ENCODE results near the gene GPR160. TPM values are rescaled to one million over a fixed set of nuclear protein-coding genes. Genes with fewer than 3 reads are reported as not detected.

Gene GPR160
- total and polyA plus RNA-seq, 2 experiments from 2014 or later = 39.4 to 55.7 TPM

DNA sequence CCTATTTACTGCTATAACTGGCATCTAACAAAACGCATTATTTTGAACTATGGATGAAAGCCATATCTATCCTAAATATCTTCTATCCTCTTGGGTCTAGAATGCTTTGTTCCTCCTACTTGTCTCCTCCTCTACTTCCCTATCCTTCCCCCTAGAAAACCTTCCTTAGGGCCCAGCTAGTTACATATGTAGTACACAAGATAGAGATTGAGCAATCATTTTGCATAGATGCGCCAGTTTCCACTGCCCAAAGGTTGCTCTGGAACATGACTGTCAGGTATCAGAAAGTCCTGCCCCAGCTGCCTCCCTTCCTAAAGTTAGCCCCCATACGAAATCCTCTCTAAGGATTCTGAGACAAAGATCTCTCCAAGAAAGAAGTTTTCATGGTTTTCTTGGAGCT, 55.1 kb downstream of the GPR160 start (continued):
- TF ChIP-seq ZNF462 (CRISPR knock-in tag; IDR thresholded peaks at IDR 0.05) (no peak), JUNB (IDR thresholded peaks at IDR 0.05; ENCODE audit: unreplicated experiment) (no peak), EZH2phosphoT487 (IDR thresholded peaks at IDR 0.05; ENCODE audit: unreplicated experiment) (no peak), ZNF331 (CRISPR knock-in tag; IDR thresholded peaks at IDR 0.05; ENCODE audit: low read depth) (no peak), NANOG (IDR thresholded peaks at IDR 0.05; ENCODE audit: borderline replicate concordance) (no peak), ZNF114 (CRISPR knock-in tag; IDR thresholded peaks at IDR 0.05) (no peak)
- TF ChIP-seq, protein P1, sequence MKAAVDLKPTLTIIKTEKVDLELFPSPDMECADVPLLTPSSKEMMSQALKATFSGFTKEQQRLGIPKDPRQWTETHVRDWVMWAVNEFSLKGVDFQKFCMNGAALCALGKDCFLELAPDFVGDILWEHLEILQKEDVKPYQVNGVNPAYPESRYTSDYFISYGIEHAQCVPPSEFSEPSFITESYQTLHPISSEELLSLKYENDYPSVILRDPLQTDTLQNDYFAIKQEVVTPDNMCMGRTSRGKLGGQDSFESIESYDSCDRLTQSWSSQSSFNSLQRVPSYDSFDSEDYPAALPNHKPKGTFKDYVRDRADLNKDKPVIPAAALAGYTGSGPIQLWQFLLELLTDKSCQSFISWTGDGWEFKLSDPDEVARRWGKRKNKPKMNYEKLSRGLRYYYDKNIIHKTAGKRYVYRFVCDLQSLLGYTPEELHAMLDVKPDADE (IDR thresholded peaks at IDR 0.05) = no peak

GRCh38 chr3:170095771-170096170, 58.0 kb downstream of the GPR160 start:
- no peak for ATAC-seq
- Mint-ChIP-seq H3K27me3 (ENCODE audit: insufficient read depth, low read depth, poor library complexity) (peaks cover 4% of the 10 kb centered on the region), H3K4me1 (no peaks in the 10 kb centered on the region), H3K27ac (no peak overlapping the region), H3K4me3 (no peak overlapping the region), H3K36me3 (ENCODE audit: low read depth) (peaks cover 17% of the 10 kb centered on the region), H3K9me3 (no peaks in the 10 kb centered on the region; the same call in 2 of the 3 replicates)
- TF ChIP-seq, protein P2, sequence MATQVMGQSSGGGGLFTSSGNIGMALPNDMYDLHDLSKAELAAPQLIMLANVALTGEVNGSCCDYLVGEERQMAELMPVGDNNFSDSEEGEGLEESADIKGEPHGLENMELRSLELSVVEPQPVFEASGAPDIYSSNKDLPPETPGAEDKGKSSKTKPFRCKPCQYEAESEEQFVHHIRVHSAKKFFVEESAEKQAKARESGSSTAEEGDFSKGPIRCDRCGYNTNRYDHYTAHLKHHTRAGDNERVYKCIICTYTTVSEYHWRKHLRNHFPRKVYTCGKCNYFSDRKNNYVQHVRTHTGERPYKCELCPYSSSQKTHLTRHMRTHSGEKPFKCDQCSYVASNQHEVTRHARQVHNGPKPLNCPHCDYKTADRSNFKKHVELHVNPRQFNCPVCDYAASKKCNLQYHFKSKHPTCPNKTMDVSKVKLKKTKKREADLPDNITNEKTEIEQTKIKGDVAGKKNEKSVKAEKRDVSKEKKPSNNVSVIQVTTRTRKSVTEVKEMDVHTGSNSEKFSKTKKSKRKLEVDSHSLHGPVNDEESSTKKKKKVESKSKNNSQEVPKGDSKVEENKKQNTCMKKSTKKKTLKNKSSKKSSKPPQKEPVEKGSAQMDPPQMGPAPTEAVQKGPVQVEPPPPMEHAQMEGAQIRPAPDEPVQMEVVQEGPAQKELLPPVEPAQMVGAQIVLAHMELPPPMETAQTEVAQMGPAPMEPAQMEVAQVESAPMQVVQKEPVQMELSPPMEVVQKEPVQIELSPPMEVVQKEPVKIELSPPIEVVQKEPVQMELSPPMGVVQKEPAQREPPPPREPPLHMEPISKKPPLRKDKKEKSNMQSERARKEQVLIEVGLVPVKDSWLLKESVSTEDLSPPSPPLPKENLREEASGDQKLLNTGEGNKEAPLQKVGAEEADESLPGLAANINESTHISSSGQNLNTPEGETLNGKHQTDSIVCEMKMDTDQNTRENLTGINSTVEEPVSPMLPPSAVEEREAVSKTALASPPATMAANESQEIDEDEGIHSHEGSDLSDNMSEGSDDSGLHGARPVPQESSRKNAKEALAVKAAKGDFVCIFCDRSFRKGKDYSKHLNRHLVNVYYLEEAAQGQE (IDR thresholded peaks at IDR 0.05; ENCODE audit: unreplicated experiment) = no peak
- TF ChIP-seq EZH2 (IDR thresholded peaks at IDR 0.05; ENCODE audit: low read depth, unreplicated experiment) (no peak), STAT1 (IDR thresholded peaks at IDR 0.05; ENCODE audit: unreplicated experiment) (no peak), ZNF331 (CRISPR knock-in tag; IDR thresholded peaks at IDR 0.05; ENCODE audit: low read depth) (no peak), CTCF (conservative IDR thresholded peaks at IDR 0.05; ENCODE audit: low read depth in 2 of 2) (no peak), EZH2phosphoT487 (IDR thresholded peaks at IDR 0.05; ENCODE audit: unreplicated experiment) (no peak), POLR2AphosphoS5 (IDR thresholded peaks at IDR 0.05; ENCODE audit: low read depth) (no peak)
- TF ChIP-seq, protein P1 (IDR thresholded peaks at IDR 0.05) = no peak
- no peaks in the 10 kb centered on the region for H3F3A ChIP-seq (replicated peaks; ENCODE audit: low read depth)
- no peaks in the 10 kb centered on the region for H3K79me2 ChIP-seq (replicated peaks; ENCODE audit: insufficient read depth)
- DNase-seq (ENCODE audit: low spot score) = no peak
- H3K4me1 ChIP-seq (ENCODE audit: insufficient read depth) = no peaks in the 10 kb centered on the region
- no peaks in the 10 kb centered on the region for H3K27me3 ChIP-seq (ENCODE audit: insufficient read depth)
- no peak overlapping the region for H3K27ac ChIP-seq (ENCODE audit: low read depth)
- H2AFZ ChIP-seq = no peak overlapping the region
- H3K36me3 ChIP-seq (ENCODE audit: insufficient read depth) = peaks cover 14% of the 10 kb centered on the region
- no peaks in the 10 kb centered on the region for H3K9me2 ChIP-seq (ENCODE audit: insufficient read depth)
- H3K4me2 ChIP-seq = no peak overlapping the region
- no peak overlapping the region for H3K4me3 ChIP-seq
- no peaks in the 10 kb centered on the region for H4K20me1 ChIP-seq (replicated peaks; ENCODE audit: insufficient read depth)

Data from GM23338 (cell line).